ENCODE data around the gene CHST1. TPM values are rescaled to one million over a fixed set of nuclear protein-coding genes. Genes with fewer than 3 reads are reported as not detected.

Gene CHST1
- total RNA-seq, 1 donor from 2014 or later, result 1.1 TPM

GRCh38 chr11:45618897-45619296, 46.5 kb downstream of the CHST1 start:
- TF ChIP-seq, protein P1, sequence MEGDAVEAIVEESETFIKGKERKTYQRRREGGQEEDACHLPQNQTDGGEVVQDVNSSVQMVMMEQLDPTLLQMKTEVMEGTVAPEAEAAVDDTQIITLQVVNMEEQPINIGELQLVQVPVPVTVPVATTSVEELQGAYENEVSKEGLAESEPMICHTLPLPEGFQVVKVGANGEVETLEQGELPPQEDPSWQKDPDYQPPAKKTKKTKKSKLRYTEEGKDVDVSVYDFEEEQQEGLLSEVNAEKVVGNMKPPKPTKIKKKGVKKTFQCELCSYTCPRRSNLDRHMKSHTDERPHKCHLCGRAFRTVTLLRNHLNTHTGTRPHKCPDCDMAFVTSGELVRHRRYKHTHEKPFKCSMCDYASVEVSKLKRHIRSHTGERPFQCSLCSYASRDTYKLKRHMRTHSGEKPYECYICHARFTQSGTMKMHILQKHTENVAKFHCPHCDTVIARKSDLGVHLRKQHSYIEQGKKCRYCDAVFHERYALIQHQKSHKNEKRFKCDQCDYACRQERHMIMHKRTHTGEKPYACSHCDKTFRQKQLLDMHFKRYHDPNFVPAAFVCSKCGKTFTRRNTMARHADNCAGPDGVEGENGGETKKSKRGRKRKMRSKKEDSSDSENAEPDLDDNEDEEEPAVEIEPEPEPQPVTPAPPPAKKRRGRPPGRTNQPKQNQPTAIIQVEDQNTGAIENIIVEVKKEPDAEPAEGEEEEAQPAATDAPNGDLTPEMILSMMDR (conservative IDR thresholded peaks at IDR 0.05), result no peak
- peaks cover 17% of the 10 kb centered on the region for H3K27me3 Mint-ChIP-seq (ENCODE audit: low read depth)
- no peaks in the 10 kb centered on the region for H3K36me3 Mint-ChIP-seq (ENCODE audit: low read depth)
- no peak overlapping the region for H3K27ac Mint-ChIP-seq (ENCODE audit: unreplicated experiment)
- H3K4me1 Mint-ChIP-seq, result no peaks in the 10 kb centered on the region
- peaks cover 4% of the 10 kb centered on the region for H3K9me3 Mint-ChIP-seq
- no peak for DNase-seq (ENCODE audit: low read depth, low spot score)
- H3K4me3 Mint-ChIP-seq, result no peak overlapping the region

DNA sequence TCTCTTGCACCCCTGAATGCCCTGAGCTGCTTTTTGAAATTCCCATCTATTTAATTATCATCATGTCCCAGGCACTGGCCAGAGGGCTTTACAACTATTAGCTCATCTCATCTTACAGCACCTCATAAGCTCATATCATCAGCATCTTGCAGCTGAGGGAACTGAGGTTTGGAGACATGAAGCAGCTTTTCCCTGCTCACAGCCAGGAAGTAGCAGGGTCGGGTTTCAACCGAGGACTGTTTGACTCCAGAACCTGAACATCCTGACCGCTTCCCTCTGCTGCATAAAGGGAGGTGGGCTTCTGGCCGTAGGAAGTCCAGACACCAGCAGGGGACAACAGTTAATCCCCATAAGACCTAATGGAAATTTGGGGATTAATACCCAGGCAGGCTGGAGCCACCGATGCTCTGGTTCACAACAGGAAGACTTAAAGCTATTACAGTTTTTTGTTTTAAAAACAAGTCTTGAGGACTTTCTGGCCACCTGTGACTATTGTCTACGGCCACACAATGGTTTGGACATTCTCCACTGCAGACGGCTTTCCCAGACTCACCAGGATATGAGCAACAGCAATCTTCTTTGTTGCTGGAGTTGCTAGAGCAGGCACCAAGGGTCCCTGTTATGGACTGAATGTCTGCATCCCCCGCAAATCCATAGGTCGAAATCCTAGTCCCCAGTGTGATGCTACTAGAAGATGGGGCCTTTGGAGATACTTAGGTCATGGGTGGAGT, 47.4 kb downstream of the CHST1 start:
- no peak overlapping the region for H3K4me3 Mint-ChIP-seq
- TF ChIP-seq, protein P1 (conservative IDR thresholded peaks at IDR 0.05), result no peak
- H3K36me3 Mint-ChIP-seq (ENCODE audit: low read depth), result no peaks in the 10 kb centered on the region
- H3K4me1 Mint-ChIP-seq, result no peaks in the 10 kb centered on the region
- DNase-seq (ENCODE audit: low read depth, low spot score), result no peak
- H3K9me3 Mint-ChIP-seq, result peaks cover 4% of the 10 kb centered on the region
- H3K27me3 Mint-ChIP-seq (ENCODE audit: low read depth), result peaks cover 19% of the 10 kb centered on the region
- H3K27ac Mint-ChIP-seq (ENCODE audit: unreplicated experiment), result no peak overlapping the region

DNA sequence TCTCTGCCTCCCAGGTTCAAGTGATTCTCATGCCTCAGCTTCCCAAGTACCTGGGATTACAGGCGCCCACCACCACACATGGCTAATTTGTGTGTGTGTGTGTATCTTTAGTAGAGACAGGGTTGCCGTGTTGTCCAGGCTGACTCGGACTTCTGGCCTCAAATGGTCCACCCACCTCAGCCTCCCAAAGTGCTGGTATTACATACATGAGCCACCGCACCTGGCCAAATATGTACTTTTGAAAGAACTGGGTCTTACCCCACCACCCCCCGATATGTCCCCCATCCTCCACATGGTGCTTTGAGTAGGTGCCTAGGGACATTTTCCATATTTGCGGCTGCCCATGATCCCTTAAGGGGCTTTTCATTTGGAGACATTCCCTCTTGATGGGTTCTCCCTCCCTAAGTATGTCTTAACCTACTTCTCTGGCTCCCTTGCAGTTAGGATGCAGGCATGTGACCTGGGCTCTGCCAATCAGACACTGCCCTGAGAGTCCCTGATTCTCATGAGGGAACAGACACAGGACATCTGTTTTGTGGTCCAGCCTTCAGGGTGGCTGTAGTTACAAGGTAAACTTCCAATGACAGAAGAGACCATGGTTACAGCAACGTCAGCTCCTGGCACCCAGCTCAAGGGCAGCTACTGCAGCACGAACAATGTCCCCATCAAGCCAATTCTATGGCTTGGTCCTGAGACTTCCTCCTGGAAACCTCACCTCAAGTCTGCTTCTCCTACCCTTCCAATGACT, 48.4 kb downstream of the CHST1 start:
- Mint-ChIP-seq H3K27ac (ENCODE audit: unreplicated experiment) (no peak overlapping the region), H3K4me1 (no peaks in the 10 kb centered on the region), H3K9me3 (peaks cover 4% of the 10 kb centered on the region), H3K27me3 (ENCODE audit: low read depth) (peaks cover 19% of the 10 kb centered on the region), H3K36me3 (ENCODE audit: low read depth) (no peaks in the 10 kb centered on the region), H3K4me3 (no peak overlapping the region)
- TF ChIP-seq, protein P1 (conservative IDR thresholded peaks at IDR 0.05), result no peak
- no peak for DNase-seq (ENCODE audit: low read depth, low spot score)

GRCh38 chr11:45615182-45615792, 50.1 kb downstream of the CHST1 start:
- Mint-ChIP-seq H3K36me3 (ENCODE audit: low read depth) (no peaks in the 10 kb centered on the region), H3K9me3 (peaks cover 4% of the 10 kb centered on the region), H3K4me1 (no peaks in the 10 kb centered on the region), H3K27ac (ENCODE audit: unreplicated experiment) (no peak overlapping the region), H3K27me3 (ENCODE audit: low read depth) (peaks cover 19% of the 10 kb centered on the region), H3K4me3 (no peak overlapping the region)
- TF ChIP-seq, protein P1 (conservative IDR thresholded peaks at IDR 0.05), result no peak
- no peak for DNase-seq (ENCODE audit: low read depth, low spot score)

- peaks cover 20% of the 10 kb centered on the region for H3K27me3 Mint-ChIP-seq (ENCODE audit: low read depth)
- TF ChIP-seq, protein P1 (conservative IDR thresholded peaks at IDR 0.05), result no peak
- H3K4me1 Mint-ChIP-seq, result no peaks in the 10 kb centered on the region
- DNase-seq (ENCODE audit: low read depth, low spot score), result no peak
- H3K36me3 Mint-ChIP-seq (ENCODE audit: low read depth), result no peaks in the 10 kb centered on the region
- H3K27ac Mint-ChIP-seq (ENCODE audit: unreplicated experiment), result no peak overlapping the region
- no peak overlapping the region for H3K4me3 Mint-ChIP-seq
- peaks cover 1% of the 10 kb centered on the region for H3K9me3 Mint-ChIP-seq
Observed at GRCh38 chr11:45614196-45614828, 51.1 kb downstream of the CHST1 start.

Data from neural crest cell (in vitro differentiated cells).